Measurements from ENCODE around the gene CPNE5. TPM values are rescaled to one million over a fixed set of nuclear protein-coding genes. Genes with fewer than 3 reads are reported as not detected.
A peak's percentile ranks its signal among the peaks of the same experiment; 100 is the strongest.

CPNE5 gene
- total RNA-seq, 1 donor from 2014 or later = 6.6 TPM

DNA sequence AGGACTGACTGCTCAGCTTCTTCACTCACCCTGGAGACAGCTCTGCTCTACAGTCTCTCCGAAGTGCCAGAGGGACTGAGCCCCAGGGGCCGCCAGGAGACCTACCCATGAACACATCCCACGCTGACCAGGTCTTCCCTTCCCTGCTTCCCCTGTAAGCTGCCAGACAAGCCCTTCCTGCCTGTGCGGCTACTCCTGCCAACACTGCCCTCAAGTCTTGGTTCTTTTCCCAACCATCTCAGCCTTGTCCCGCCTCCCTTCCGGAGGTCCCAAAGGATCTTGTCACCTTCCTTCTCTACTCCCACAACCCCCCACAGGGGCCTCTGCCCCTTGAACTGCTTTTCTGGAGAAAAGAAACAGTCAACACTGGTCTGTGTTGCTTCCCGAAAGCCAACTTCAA lies 15.0 kb downstream of the CPNE5 start:
- Histone ChIP-seq H3K36me3 (no peaks in the 10 kb centered on the region), H3K27me3 (no peaks in the 10 kb centered on the region), H3K4me1 (peaks cover 30% of the 10 kb centered on the region), H3K4me3 (no peak overlapping the region), H3K9me3 (no peaks in the 10 kb centered on the region), H3K27ac (peak overlapping the region; percentile 13)
- no peak for DNase-seq (ENCODE audit: extremely low spot score in 2 of 2)
- intact Hi-C loops (cut with DNase I) = no loop called here
- TF ChIP-seq, protein P1, sequence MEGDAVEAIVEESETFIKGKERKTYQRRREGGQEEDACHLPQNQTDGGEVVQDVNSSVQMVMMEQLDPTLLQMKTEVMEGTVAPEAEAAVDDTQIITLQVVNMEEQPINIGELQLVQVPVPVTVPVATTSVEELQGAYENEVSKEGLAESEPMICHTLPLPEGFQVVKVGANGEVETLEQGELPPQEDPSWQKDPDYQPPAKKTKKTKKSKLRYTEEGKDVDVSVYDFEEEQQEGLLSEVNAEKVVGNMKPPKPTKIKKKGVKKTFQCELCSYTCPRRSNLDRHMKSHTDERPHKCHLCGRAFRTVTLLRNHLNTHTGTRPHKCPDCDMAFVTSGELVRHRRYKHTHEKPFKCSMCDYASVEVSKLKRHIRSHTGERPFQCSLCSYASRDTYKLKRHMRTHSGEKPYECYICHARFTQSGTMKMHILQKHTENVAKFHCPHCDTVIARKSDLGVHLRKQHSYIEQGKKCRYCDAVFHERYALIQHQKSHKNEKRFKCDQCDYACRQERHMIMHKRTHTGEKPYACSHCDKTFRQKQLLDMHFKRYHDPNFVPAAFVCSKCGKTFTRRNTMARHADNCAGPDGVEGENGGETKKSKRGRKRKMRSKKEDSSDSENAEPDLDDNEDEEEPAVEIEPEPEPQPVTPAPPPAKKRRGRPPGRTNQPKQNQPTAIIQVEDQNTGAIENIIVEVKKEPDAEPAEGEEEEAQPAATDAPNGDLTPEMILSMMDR (IDR thresholded peaks at IDR 0.05) = no peak
- no peak for TF ChIP-seq POLR2A (IDR thresholded peaks at IDR 0.05)
- no peak for TF ChIP-seq POLR2AphosphoS5 (IDR thresholded peaks at IDR 0.05; ENCODE audit: insufficient read depth in 1 of 2, low read depth in 1 of 2)

DNA sequence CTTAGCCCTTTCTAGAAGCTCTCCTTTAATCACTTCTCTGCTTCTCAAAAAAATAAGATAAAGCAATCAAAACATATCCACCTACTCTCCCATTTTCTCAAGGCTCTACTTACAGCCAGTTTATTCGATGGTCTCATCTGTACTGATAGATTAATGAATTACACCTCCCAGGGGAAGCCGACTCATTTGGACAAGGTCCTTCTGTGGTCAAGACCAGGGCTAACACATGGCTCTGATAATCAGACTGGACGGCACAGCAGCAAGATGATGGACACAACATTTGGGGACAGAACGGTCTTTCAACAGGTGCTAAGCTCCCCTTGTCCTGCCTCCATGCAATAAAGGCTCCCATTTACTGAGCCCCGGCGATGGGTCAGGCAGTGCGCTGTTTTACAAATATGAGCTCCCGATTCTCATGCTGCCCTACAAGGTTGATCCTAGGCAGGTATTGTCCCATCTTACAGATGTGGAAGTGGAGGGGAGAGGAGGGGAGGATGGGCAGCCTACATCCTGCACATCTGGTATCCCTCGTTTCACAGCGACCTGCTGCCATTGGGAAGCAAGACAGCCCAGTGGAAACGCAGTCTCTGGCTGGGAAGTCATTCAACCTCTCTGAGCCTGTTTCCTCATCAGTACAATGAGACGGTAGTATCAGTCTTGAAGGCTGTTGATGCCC lies 15.7 kb downstream of the CPNE5 start:
- H3K4me3 ChIP-seq = no peak overlapping the region
- peak overlapping the region; percentile 16 for H3K27ac ChIP-seq
- intact Hi-C loops (cut with DNase I) = no loop called here
- TF ChIP-seq, protein P1 (IDR thresholded peaks at IDR 0.05) = no peak
- TF ChIP-seq POLR2A (IDR thresholded peaks at IDR 0.05) (no peak), POLR2AphosphoS5 (IDR thresholded peaks at IDR 0.05; ENCODE audit: insufficient read depth in 1 of 2, low read depth in 1 of 2) (no peak)
- no peaks in the 10 kb centered on the region for H3K36me3 ChIP-seq
- H3K9me3 ChIP-seq = no peaks in the 10 kb centered on the region
- DNase-seq (ENCODE audit: extremely low spot score in 2 of 2) = no peak
- H3K27me3 ChIP-seq = no peaks in the 10 kb centered on the region
- peaks cover 30% of the 10 kb centered on the region for H3K4me1 ChIP-seq

DNA sequence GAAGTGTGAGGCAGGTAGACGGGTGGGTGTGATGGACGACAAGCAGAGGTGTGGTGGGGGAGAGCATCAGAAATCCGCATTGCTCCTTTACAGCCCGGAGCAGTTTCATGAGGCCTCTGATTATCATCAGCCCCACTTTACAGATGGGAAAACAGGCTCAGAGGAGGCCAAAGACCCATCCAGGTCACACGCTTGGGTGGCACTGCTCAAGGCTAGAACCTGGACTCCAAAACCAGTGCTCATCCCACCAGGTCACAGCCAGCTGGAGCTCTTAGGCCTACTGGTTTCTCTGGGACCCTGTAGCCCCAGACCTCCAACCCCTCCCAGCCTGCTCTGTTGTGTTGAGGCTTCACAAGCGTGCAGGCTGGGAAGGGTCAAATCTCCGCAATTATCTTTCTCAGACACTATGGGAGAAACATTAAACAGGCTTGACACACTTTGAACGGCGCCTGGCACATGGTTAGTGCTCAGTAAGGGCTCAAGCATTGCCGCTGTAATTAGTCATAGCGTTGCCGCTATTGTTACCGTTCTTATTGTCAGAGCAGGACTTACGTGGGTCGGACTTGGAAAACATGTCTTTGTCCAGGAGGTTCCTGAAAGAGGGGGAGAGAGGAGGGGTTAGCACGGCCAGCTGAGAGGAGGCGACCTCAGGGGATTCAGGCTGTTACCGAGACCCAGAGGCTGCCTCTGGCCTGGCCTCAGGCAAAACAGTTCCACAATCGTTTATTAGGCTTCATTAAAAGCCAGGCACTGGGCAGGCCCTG lies 16.6 kb downstream of the CPNE5 start:
- Histone ChIP-seq H3K27ac (peak overlapping the region; percentile 25), H3K27me3 (no peaks in the 10 kb centered on the region), H3K36me3 (no peaks in the 10 kb centered on the region), H3K9me3 (no peaks in the 10 kb centered on the region), H3K4me1 (peaks cover 28% of the 10 kb centered on the region), H3K4me3 (no peak overlapping the region)
- no peak for DNase-seq (ENCODE audit: extremely low spot score in 2 of 2)
- TF ChIP-seq POLR2A (IDR thresholded peaks at IDR 0.05) = no peak
- TF ChIP-seq POLR2AphosphoS5 (IDR thresholded peaks at IDR 0.05; ENCODE audit: insufficient read depth in 1 of 2, low read depth in 1 of 2) = peak in 1 of 2 donors; percentile 51
- intact Hi-C loops (cut with DNase I) = no loop called here

DNA sequence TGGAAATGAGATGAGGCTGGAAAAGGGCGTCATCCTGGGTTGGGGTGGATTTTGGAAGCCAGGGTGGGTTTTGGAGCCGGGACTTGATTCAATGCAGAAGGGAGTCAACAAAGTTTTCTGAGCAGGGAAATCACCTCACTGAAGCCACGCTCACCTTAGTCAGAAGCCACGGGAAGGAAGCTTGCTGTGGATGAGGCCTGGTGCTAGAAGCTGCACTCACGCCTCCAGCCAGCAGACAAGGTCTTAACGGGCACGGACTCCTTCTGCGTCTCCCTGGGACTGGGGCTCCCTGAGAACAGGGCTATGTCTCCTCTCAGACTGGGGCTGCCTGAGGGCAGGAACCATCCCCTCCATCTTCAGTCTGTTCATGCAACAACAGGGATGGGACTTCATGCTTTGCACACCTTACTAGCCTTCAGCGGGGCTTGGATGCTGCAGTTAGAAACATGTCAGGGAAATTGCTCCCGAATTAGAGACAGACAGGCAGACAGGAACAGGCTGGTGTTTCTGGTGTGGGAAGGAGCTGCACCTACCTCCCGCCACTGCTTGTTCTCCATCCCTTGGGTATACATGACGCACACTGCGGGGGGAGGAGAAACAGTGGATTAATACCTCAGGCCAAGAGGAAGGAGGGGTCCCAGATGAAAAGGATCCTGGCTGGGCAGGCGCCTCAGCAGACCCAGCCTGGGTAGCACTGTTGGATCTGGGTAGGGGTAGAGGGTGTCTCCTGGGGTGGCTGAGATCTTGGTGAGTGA lies 17.5 kb downstream of the CPNE5 start:
- Histone ChIP-seq H3K4me3 (no peak overlapping the region), H3K4me1 (peaks cover 19% of the 10 kb centered on the region), H3K27ac (peak overlapping the region; percentile 25), H3K9me3 (no peaks in the 10 kb centered on the region), H3K27me3 (no peaks in the 10 kb centered on the region), H3K36me3 (no peaks in the 10 kb centered on the region)
- TF ChIP-seq POLR2AphosphoS5 (IDR thresholded peaks at IDR 0.05; ENCODE audit: insufficient read depth in 1 of 2, low read depth in 1 of 2) (no peak), POLR2A (IDR thresholded peaks at IDR 0.05) (no peak)
- TF ChIP-seq, protein P1 (IDR thresholded peaks at IDR 0.05) = no peak
- intact Hi-C loops (cut with DNase I) = no loop called here
- no peak for DNase-seq (ENCODE audit: extremely low spot score in 2 of 2)

All from vagina (tissue), 2 donors.